ENCODE results near the gene SMARCA2.
A peak's percentile ranks its signal among the peaks of the same experiment; 100 is the strongest.

DNA sequence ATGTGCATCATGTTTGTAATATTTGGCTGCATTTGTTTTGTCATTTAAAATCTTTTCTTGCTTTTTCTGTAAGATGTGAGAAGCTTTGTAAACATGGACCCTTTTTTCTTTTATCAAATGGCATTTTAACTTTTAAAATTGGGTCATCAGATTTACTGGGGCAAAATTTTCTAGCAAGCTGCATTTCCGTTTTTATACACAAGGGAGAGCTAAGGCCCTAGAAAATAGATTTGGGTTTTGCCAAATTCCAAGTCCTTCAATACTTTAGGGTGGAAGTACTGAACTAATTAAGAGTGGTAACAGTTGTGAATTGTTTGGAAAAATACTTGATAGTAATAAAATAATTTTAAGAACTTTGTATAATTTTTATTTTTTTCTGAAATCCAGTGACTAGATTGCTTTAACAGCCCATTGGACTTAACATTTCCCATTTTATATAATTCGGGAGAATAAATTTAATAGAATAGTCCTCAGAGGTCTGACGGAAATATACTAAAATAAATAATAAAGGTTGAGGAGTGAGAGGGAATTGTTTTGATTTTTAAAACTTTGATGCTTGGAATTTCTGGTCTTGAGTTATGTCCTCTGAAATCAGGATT, 117.4 kb downstream of the SMARCA2 start:
- TF ChIP-seq, protein P1, sequence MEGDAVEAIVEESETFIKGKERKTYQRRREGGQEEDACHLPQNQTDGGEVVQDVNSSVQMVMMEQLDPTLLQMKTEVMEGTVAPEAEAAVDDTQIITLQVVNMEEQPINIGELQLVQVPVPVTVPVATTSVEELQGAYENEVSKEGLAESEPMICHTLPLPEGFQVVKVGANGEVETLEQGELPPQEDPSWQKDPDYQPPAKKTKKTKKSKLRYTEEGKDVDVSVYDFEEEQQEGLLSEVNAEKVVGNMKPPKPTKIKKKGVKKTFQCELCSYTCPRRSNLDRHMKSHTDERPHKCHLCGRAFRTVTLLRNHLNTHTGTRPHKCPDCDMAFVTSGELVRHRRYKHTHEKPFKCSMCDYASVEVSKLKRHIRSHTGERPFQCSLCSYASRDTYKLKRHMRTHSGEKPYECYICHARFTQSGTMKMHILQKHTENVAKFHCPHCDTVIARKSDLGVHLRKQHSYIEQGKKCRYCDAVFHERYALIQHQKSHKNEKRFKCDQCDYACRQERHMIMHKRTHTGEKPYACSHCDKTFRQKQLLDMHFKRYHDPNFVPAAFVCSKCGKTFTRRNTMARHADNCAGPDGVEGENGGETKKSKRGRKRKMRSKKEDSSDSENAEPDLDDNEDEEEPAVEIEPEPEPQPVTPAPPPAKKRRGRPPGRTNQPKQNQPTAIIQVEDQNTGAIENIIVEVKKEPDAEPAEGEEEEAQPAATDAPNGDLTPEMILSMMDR (IDR thresholded peaks at IDR 0.05; ENCODE audit: insufficient read depth, low read length, poor library complexity, severe bottlenecking) = peak; percentile 61
- no peak for TF ChIP-seq EZH2phosphoT487 (conservative IDR thresholded peaks at IDR 0.05; ENCODE audit: low read length)

Measured in SU-DHL-6 (cell line).